ENCODE measurements around the gene ARL2BP. TPM values are rescaled to one million over a fixed set of nuclear protein-coding genes. Genes with fewer than 3 reads are reported as not detected.
A peak's percentile ranks its signal among the peaks of the same experiment; 100 is the strongest.

Gene ARL2BP
- total and polyA plus RNA-seq, 2 of the 13 experiments (the other 11 are each of a cell fraction or from before 2014, with no cell fraction given), result 64.3 to 67.6 TPM

- WGBS (ENCODE audit: low lambda C conversion rate), result 21% methylated on average over 11 of the region's 14 CpGs
- ChIA-PET CTCF (ENCODE audit: low intra/inter-chr PET ratio, low total read pairs) (no interaction called here), POLR2A (interaction anchor here (0.9 to 3.1 kb wide), 4 partner anchors 11 to 89 kb away, joined by 3 to 14 read pairs (median 9); partner anchors contain the start of genes ARL2BP and CX3CL1)
- H3K79me2 ChIP-seq (ENCODE audit: insufficient read depth, low read length), result peaks cover 41% of the 10 kb centered on the region
- no peak overlapping the region for H2AFZ ChIP-seq (ENCODE audit: low read length)
- peaks cover 86% of the 10 kb centered on the region for H3K4me1 ChIP-seq (ENCODE audit: insufficient read depth, low read length)
- H4K20me1 ChIP-seq (ENCODE audit: insufficient read depth, low read length), result no peaks in the 10 kb centered on the region
- DNase-seq (ENCODE audit: low spot score) (no peak), ATAC-seq (peak; percentile 6; the same call in 2 of the 3 replicates), FAIRE-seq (no peak)
- H3K4me3 ChIP-seq (replicated peaks in 1 of 3; ENCODE audit: insufficient read depth in 1 of 3, low read depth in 2 of 3, low read length in 3 of 3), result peak overlapping the region; percentile 75 to 91 (median 78)
- in situ Hi-C loops (cut with HindIII; ENCODE audit: extremely low pct_ligation_motif_present, low pct_unique_long_range_greater_than_20kb) (loop anchor here (5.0 kb wide), 1 partner anchor 97 kb away; the partner anchor contains the start of genes PSME3IP1 and RSPRY1), intact Hi-C loops (cut with micrococcal nuclease; ENCODE audit: unreplicated experiment) (loop anchor here (5.0 kb wide), 2 partner anchors 97 to 202 kb away; partner anchors contain the start of genes PSME3IP1 and RSPRY1)
- peaks cover 0 to 4% of the 10 kb centered on the region in 2 experiments; a peak in 1 of 5 replicates for H3K27me3 ChIP-seq (ENCODE audit: control insufficient read depth in 1 of 2, insufficient read depth in 2 of 2, low read length in 2 of 2)
- H3K27ac ChIP-seq (ENCODE audit: extremely low read length, insufficient read depth, low read length), result peak overlapping the region; percentile 76
- peak overlapping the region; percentile 89 for H3K4me2 ChIP-seq (ENCODE audit: low read depth, low read length)
- peak overlapping the region; percentile 78 for H3K9ac ChIP-seq (ENCODE audit: insufficient read depth, low read depth, low read length)
- H3K9me3 ChIP-seq (ENCODE audit: low read length), result no peaks in the 10 kb centered on the region
- BruUV-seq (replicated peaks), result no TSS peak
- H3K36me3 ChIP-seq (replicated peaks in 1 of 2; ENCODE audit: control insufficient read depth in 1 of 2, insufficient read depth in 2 of 2, low read length in 2 of 2), result no peaks in the 10 kb centered on the region
- TF ChIP-seq HNRNPL (IDR thresholded peaks at IDR 0.05; ENCODE audit: low read depth, low read length), result peak; percentile 91
- no peak for TF ChIP-seq SCMH1 (CRISPR knock-in tag; IDR thresholded peaks at IDR 0.05; ENCODE audit: borderline replicate concordance)
- TF ChIP-seq SAP130 (CRISPR knock-in tag; IDR thresholded peaks at IDR 0.05; ENCODE audit: low read depth), result no peak
- TF ChIP-seq HNF4A (CRISPR knock-in tag; IDR thresholded peaks at IDR 0.05), result no peak; the same call in 1 of the 2 replicates
- no peak for TF ChIP-seq ZNF740 (CRISPR knock-in tag; IDR thresholded peaks at IDR 0.05)
- no peak for TF ChIP-seq ISX (CRISPR knock-in tag; conservative IDR thresholded peaks at IDR 0.05)
- TF ChIP-seq THAP8 (CRISPR knock-in tag; IDR thresholded peaks at IDR 0.05; ENCODE audit: borderline replicate concordance), result no peak
- TF ChIP-seq KMT2B (CRISPR knock-in tag; IDR thresholded peaks at IDR 0.05), result no peak
- TF ChIP-seq ZNF510 (CRISPR knock-in tag; IDR thresholded peaks at IDR 0.05; ENCODE audit: low read depth), result no peak
- no peak for TF ChIP-seq PPARG (CRISPR knock-in tag; conservative IDR thresholded peaks at IDR 0.05)
- TF ChIP-seq ZNF512B (CRISPR knock-in tag; IDR thresholded peaks at IDR 0.05; ENCODE audit: borderline replicate concordance), result no peak
- TF ChIP-seq ZNF503 (CRISPR knock-in tag; IDR thresholded peaks at IDR 0.05), result no peak
- TF ChIP-seq MYC (CRISPR knock-in tag; IDR thresholded peaks at IDR 0.05; ENCODE audit: borderline replicate concordance), result no peak
Observed at GRCh38 chr16:57283959-57284208, 38.8 kb downstream of the ARL2BP start.
